Fibroblast of lung (primary cell): Measurements from ENCODE around the gene KCNJ11.

Experiments used
- EZH2 ChIP-seq: IDR thresholded peaks from 2 replicates; pipeline ENCODE4 v1.5.1; 2012; ENCODE audit warnings: low read length, control low read depth, mild to moderate bottlenecking; ENCODE audit errors: missing control alignments
- TF ChIP-seq, protein P1 (sequence below), 2 donors: IDR thresholded peaks in 1 of 2; conservative IDR thresholded peaks in 1 of 2; 1 replicate in 1 of 2; 2 replicates in 1 of 2; pipeline ENCODE4 v1.5.1; 2011 to 2012; ENCODE audit warnings: low read length in 2 of 2, control low read depth in 1 of 2, inconsistent platforms in 1 of 2, low read depth in 1 of 2, mild to moderate bottlenecking in 1 of 2

- TF ChIP-seq, protein P1, sequence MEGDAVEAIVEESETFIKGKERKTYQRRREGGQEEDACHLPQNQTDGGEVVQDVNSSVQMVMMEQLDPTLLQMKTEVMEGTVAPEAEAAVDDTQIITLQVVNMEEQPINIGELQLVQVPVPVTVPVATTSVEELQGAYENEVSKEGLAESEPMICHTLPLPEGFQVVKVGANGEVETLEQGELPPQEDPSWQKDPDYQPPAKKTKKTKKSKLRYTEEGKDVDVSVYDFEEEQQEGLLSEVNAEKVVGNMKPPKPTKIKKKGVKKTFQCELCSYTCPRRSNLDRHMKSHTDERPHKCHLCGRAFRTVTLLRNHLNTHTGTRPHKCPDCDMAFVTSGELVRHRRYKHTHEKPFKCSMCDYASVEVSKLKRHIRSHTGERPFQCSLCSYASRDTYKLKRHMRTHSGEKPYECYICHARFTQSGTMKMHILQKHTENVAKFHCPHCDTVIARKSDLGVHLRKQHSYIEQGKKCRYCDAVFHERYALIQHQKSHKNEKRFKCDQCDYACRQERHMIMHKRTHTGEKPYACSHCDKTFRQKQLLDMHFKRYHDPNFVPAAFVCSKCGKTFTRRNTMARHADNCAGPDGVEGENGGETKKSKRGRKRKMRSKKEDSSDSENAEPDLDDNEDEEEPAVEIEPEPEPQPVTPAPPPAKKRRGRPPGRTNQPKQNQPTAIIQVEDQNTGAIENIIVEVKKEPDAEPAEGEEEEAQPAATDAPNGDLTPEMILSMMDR (conservative IDR thresholded peaks at IDR 0.05 in 1 of 2, IDR thresholded peaks at IDR 0.05 in 1 of 2; ENCODE audit: low read depth in 1 of 2, low read length in 2 of 2) = no peak
- TF ChIP-seq EZH2 = no peak
Measured at GRCh38 chr11:17414317-17414737, 25.9 kb upstream of the KCNJ11 start.
